HepG2 (cell line): ENCODE results near the gene IGDCC3. TPM values are rescaled to one million over a fixed set of nuclear protein-coding genes. Genes with fewer than 3 reads are reported as not detected.

Experiments used
- AHDC1 ChIP-seq: sonication (generic); formaldehyde crosslinking; IDR thresholded peaks from 2 replicates; pipeline ENCODE4 v1.5.1; 2020; ENCODE audit warnings: mild to moderate bottlenecking, missing genetic modification reagents, borderline replicate concordance
- ARHGAP35 ChIP-seq: sonication (generic); formaldehyde crosslinking; IDR thresholded peaks from 2 replicates; pipeline ENCODE4 v1.9.0; 2022; ENCODE audit warnings: mild to moderate bottlenecking, inconsistent platforms, moderate library complexity, missing genetic modification reagents, borderline replicate concordance
- EEA1 ChIP-seq: sonication (generic); formaldehyde crosslinking; IDR thresholded peaks from 2 replicates; pipeline ENCODE4 v1.5.1; 2020; ENCODE audit warnings: mild to moderate bottlenecking, missing genetic modification reagents, borderline replicate concordance
- FOSL2 ChIP-seq: sonication (generic); formaldehyde crosslinking; IDR thresholded peaks from 2 replicates; pipeline ENCODE4 v1.4.0; 2020; ENCODE audit warnings: missing genetic modification reagents
- GMEB1 ChIP-seq: sonication (generic); formaldehyde crosslinking; IDR thresholded peaks from 2 replicates; pipeline ENCODE4 v1.5.1; 2020; ENCODE audit warnings: missing genetic modification reagents, mild to moderate bottlenecking, borderline replicate concordance
- HES4 ChIP-seq: sonication (generic); formaldehyde crosslinking; IDR thresholded peaks from 2 replicates; pipeline ENCODE4 v1.9.0; 2021; ENCODE audit warnings: mild to moderate bottlenecking, missing genetic modification reagents, borderline replicate concordance
- ISL2 ChIP-seq: sonication (generic); formaldehyde crosslinking; IDR thresholded peaks from 2 replicates; pipeline ENCODE4 v1.5.0; 2020; ENCODE audit warnings: missing genetic modification reagents
- MEIS2 ChIP-seq: sonication (generic); formaldehyde crosslinking; IDR thresholded peaks from 2 replicates; pipeline ENCODE4 v1.9.0; 2021; ENCODE audit warnings: mild to moderate bottlenecking, missing genetic modification reagents
- POLR2AphosphoS5 ChIP-seq: IDR thresholded peaks from 2 replicates; pipeline ENCODE4 v1.6.1; 2012; ENCODE audit warnings: low read depth, low read length
- SIN3B ChIP-seq: fragments of 150-350 bp; IDR thresholded peaks from 2 replicates; pipeline ENCODE4 v1.6.1; 2014; ENCODE audit warnings: low read length
- SKI ChIP-seq: fragments of 450-650 bp; IDR thresholded peaks from one replicate; pipeline ENCODE4 v1.6.1; 2018; ENCODE audit warnings: mild to moderate bottlenecking; ENCODE audit not compliant: partially characterized antibody
- ZNF230 ChIP-seq: sonication (generic); formaldehyde crosslinking; IDR thresholded peaks from 2 replicates; pipeline ENCODE4 v1.4.0; 2020; ENCODE audit warnings: mild to moderate bottlenecking, missing genetic modification reagents
- ZNF234 ChIP-seq: sonication (generic); formaldehyde crosslinking; conservative IDR thresholded peaks from 2 replicates; pipeline ENCODE4 v1.5.1; 2020; ENCODE audit warnings: mild to moderate bottlenecking, missing genetic modification reagents
- ZNF253 ChIP-seq: sonication (generic); formaldehyde crosslinking; IDR thresholded peaks from 2 replicates; pipeline ENCODE4 v1.8.0; 2022; ENCODE audit warnings: mild to moderate bottlenecking, missing genetic modification reagents, borderline replicate concordance
- ZNF564 ChIP-seq: sonication (generic); formaldehyde crosslinking; IDR thresholded peaks from 2 replicates; pipeline ENCODE4 v1.8.1; 2023; ENCODE audit warnings: mild to moderate bottlenecking, missing genetic modification reagents
- ZSCAN9 ChIP-seq: IDR thresholded peaks from 2 replicates; pipeline ENCODE4 v1.6.1; 2016; ENCODE audit warnings: borderline replicate concordance
- polyA plus RNA-seq, 8 experiments: library from polyadenylated mRNA; depleted of rRNA in 3 of 8; stranded (reverse) in 7 of 8; unstranded in 1 of 8; fragments of >200 nt; fragmentation: Illumina TruSeq in 4 of 8; extraction: Trizol in 4 of 8; gene quantifications; 2 replicates each; pipeline versions ENCODE4 v1.2.1 to v1.2.3, GENCODE V29; 2011 to 2016; ENCODE audit warnings: low read depth in 4 of 8, missing spikeins in 1 of 8, mixed read lengths in 1 of 8; ENCODE audit not compliant: insufficient read depth in 1 of 8
- total RNA-seq, 5 experiments: library from RNA; depleted of rRNA; stranded (reverse); fragments of >200 nt; fragmentation: Illumina TruSeq; extraction: Trizol; gene quantifications; 2 replicates each; pipeline ENCODE4 v1.2.3, GENCODE V29; 2016; ENCODE audit warnings: low read depth in 1 of 5
- TF ChIP-seq, protein P1 (sequence below): sonication (generic); formaldehyde crosslinking; IDR thresholded peaks from 2 replicates; pipeline ENCODE4 v1.8.0; 2022; ENCODE audit warnings: mild to moderate bottlenecking, missing genetic modification reagents, moderate library complexity
- TF ChIP-seq, protein P2 (sequence below): sonication (generic); formaldehyde crosslinking; IDR thresholded peaks from 2 replicates; pipeline ENCODE4 v1.4.0; 2020; ENCODE audit warnings: mild to moderate bottlenecking, low read depth, missing genetic modification reagents

The IGDCC3 gene
- total and polyA plus RNA-seq, 2 of the 13 experiments (the other 11 are each of a cell fraction or from before 2014, with no cell fraction given) = 30.1 to 51.8 TPM

DNA sequence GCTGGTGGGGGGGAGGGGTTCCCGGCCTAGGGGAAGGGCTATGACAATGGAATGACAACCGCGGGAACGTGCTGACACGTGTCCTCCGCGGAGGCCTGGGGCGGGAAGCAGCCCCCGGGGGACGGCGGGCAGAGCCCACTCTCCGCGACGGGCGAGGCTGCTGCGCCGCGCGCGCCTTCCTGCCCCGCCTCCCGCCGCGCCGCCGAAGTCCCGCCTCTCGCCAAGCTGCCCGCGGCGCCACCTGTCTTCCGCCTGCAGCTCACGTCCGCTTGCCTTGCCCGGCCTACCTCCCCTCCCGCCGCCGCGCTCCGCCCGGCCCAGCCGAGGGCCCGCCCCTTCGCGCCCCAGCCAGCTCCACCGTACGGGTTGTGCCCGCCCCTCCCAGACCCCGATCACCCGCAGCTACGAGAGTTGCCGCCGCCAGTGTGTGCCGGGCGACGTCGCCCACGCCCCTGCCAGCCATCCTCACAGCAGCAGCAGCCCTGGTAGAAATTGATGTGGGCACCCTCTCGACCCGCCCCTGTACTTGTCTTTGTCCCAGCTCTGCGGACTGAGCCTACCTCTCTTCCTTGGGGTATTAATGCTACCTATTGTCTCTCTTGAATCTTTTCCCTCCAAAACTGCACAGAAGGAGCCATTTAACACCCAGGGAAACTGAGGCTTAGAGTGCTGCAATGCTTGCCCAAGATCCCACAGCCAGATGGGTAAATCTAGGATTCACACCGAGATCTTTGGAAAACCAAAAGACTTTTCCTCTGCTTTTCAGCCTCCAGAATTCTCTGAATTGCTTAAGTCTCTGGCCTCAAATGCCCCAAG, 90.9 kb downstream of the IGDCC3 start, which contains the start of gene PARP16 (continued):
- TF ChIP-seq, protein P1, sequence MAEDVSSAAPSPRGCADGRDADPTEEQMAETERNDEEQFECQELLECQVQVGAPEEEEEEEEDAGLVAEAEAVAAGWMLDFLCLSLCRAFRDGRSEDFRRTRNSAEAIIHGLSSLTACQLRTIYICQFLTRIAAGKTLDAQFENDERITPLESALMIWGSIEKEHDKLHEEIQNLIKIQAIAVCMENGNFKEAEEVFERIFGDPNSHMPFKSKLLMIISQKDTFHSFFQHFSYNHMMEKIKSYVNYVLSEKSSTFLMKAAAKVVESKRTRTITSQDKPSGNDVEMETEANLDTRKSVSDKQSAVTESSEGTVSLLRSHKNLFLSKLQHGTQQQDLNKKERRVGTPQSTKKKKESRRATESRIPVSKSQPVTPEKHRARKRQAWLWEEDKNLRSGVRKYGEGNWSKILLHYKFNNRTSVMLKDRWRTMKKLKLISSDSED (CRISPR knock-in tag) = no peak
- TF ChIP-seq ZNF230 (CRISPR knock-in tag) = 0 out of 2 replicates have a peak, but pooled peaks have one; percentile 71
- TF ChIP-seq FOSL2 = peak; percentile 2; the same call in 1 of the 2 replicates
- peak; percentile 68; the same call in 1 of the 2 replicates for TF ChIP-seq MEIS2 (CRISPR knock-in tag)
- TF ChIP-seq ZSCAN9 (CRISPR knock-in tag) = no peak
- TF ChIP-seq SKI = peak; percentile 77
- TF ChIP-seq POLR2AphosphoS5 = peak; percentile 52
- no peak for TF ChIP-seq ISL2 (CRISPR knock-in tag)
- 0 out of 2 replicates have a peak, but pooled peaks have one; percentile 8 for TF ChIP-seq AHDC1 (CRISPR knock-in tag)
- TF ChIP-seq GMEB1 (CRISPR knock-in tag) = peak; percentile 43; the same call in 1 of the 2 replicates
- TF ChIP-seq, protein P2, sequence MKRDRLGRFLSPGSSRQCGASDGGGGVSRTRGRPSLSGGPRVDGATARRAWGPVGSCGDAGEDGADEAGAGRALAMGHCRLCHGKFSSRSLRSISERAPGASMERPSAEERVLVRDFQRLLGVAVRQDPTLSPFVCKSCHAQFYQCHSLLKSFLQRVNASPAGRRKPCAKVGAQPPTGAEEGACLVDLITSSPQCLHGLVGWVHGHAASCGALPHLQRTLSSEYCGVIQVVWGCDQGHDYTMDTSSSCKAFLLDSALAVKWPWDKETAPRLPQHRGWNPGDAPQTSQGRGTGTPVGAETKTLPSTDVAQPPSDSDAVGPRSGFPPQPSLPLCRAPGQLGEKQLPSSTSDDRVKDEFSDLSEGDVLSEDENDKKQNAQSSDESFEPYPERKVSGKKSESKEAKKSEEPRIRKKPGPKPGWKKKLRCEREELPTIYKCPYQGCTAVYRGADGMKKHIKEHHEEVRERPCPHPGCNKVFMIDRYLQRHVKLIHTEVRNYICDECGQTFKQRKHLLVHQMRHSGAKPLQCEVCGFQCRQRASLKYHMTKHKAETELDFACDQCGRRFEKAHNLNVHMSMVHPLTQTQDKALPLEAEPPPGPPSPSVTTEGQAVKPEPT (CRISPR knock-in tag) = peak; percentile 82; the same call in 1 of the 2 replicates
- TF ChIP-seq EEA1 = 0 out of 2 replicates have a peak, but pooled peaks have one; percentile 17
- TF ChIP-seq HES4 (CRISPR knock-in tag) = peak; percentile 71; the same call in 1 of the 2 replicates
- TF ChIP-seq SIN3B = no peak
- 0 out of 2 replicates have a peak, but pooled peaks have one; percentile 34 for TF ChIP-seq ZNF564 (CRISPR knock-in tag)
- TF ChIP-seq ZNF234 (CRISPR knock-in tag) = 0 out of 2 replicates have a peak, but pooled peaks have one; percentile 66
- no peak for TF ChIP-seq ARHGAP35 (CRISPR knock-in tag)
- no peak; the same call in 1 of the 2 replicates for TF ChIP-seq ZNF253 (CRISPR knock-in tag)
